AG10803 (cell line): ENCODE results near the gene INSM1.
A peak's percentile ranks its signal among the peaks of the same experiment; 100 is the strongest.
"Not testable (repeated sequence)": the region's sequence is repeated elsewhere in the genome, so short reads cannot be mapped to it uniquely, and the experiment has no call there.

Experiments used
- DNase-seq: peaks from one replicate; pipeline ENCODE4 v3.0.0; 2010; ENCODE audit warnings: low read depth
- H3K4me3 ChIP-seq: 2 replicates; pipeline ENCODE4 v1.5.1; 2011; ENCODE audit warnings: mild to moderate bottlenecking, low read length, control low read depth
- CTCF ChIP-seq: conservative IDR thresholded peaks from 2 replicates; pipeline ENCODE4 v1.5.1; 2011; ENCODE audit warnings: mild to moderate bottlenecking, low read length, control low read depth, inconsistent platforms

Gene INSM1

GRCh38 chr20:20341371-20341770, 26.5 kb upstream of the INSM1 start:
- no peak for TF ChIP-seq CTCF
- DNase-seq = no peak

GRCh38 chr20:20342066-20342465, 25.8 kb upstream of the INSM1 start:
- DNase-seq = peak; percentile 46
- no peak overlapping the region for H3K4me3 ChIP-seq
- no peak for TF ChIP-seq CTCF

More at GRCh38 chr20:20341371-20341770, 26.5 kb upstream of the INSM1 start:
- H3K4me3 ChIP-seq = no peak overlapping the region

- H3K4me3 ChIP-seq = no peak overlapping the region
- no peak for DNase-seq
These were observed 24.0 kb upstream of the INSM1 start for GRCh38 chr20:20343932-20344331.

GRCh38 chr20:20344476-20344875, 23.4 kb upstream of the INSM1 start:
- no peak for DNase-seq
- TF ChIP-seq CTCF = no peak
- no peak overlapping the region for H3K4me3 ChIP-seq

More at GRCh38 chr20:20343932-20344331, 24.0 kb upstream of the INSM1 start:
- no peak for TF ChIP-seq CTCF

GRCh38 chr20:20353576-20353975, 14.3 kb upstream of the INSM1 start:
- DNase-seq = no peak
- no peak for TF ChIP-seq CTCF
- H3K4me3 ChIP-seq = no peak overlapping the region

GRCh38 chr20:20355503-20355902, 12.4 kb upstream of the INSM1 start:
- not testable (repeated sequence) for DNase-seq, H3K4me3 ChIP-seq

- DNase-seq = no peak
- no peak for TF ChIP-seq CTCF
- H3K4me3 ChIP-seq = no peak overlapping the region
These were observed 9.1 kb upstream of the INSM1 start for GRCh38 chr20:20358801-20359200.

- no peak overlapping the region for H3K4me3 ChIP-seq
- no peak for DNase-seq
- TF ChIP-seq CTCF = no peak
These were observed 8.3 kb upstream of the INSM1 start for GRCh38 chr20:20359628-20360027.
